Hepatocyte (in vitro differentiated cells): ENCODE measurements around the gene CLK2.

Source experiments
- CTCF ChIP-seq: fragments of 200-600 bp; sonication (generic); IDR thresholded peaks from 2 replicates; pipeline ENCODE4 v1.5.1; 2016; ENCODE audit warnings: antibody characterized with exemption, mild to moderate bottlenecking; ENCODE audit not compliant: poor library complexity
- EZH2 ChIP-seq: fragments of 200-600 bp; sonication (generic); IDR thresholded peaks from 2 replicates; pipeline ENCODE4 v1.6.1; 2016; ENCODE audit warnings: antibody characterized with exemption, mild to moderate bottlenecking, borderline replicate concordance
- EZH2phosphoT487 ChIP-seq: fragments of 200-600 bp; sonication (generic); IDR thresholded peaks from one replicate; pipeline ENCODE4 v1.6.1; 2018; ENCODE audit warnings: antibody characterized with exemption, mild to moderate bottlenecking, low read depth, moderate library complexity; ENCODE audit not compliant: unreplicated experiment, severe bottlenecking

DNA sequence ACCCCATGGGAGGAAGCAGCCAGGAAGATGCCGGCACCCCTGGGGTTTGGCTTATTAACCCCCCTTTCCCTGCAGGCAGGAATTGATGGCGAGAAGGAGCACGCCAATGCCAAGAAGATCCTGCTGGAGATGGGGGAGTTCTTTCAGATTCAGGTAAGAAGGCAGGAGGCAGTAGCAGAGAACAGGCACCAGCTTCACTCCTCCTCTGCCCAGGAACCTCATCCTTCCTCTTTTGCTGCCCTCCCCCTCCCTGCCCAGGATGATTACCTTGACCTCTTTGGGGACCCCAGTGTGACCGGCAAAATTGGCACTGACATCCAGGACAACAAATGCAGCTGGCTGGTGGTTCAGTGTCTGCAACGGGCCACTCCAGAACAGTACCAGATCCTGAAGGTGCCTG, 46.2 kb upstream of the CLK2 start:
- no peak for TF ChIP-seq CTCF
- TF ChIP-seq EZH2: no peak
- TF ChIP-seq EZH2phosphoT487: no peak
